GM08714 (cell line): ENCODE results near the gene LIME1.

ENCODE experiments used
- H3K4me3 ChIP-seq: fragments of 200-500 bp; sonication (Bioruptor generic); 2 replicates; pipeline ENCODE4 v1.5.1; 2014; ENCODE audit warnings: mild to moderate bottlenecking, low read length, inconsistent platforms
- ZNF274 ChIP-seq: IDR thresholded peaks from 2 replicates; pipeline ENCODE4 v1.6.1; 2012; ENCODE audit warnings: mild to moderate bottlenecking, low read depth, low read length

Gene LIME1

DNA sequence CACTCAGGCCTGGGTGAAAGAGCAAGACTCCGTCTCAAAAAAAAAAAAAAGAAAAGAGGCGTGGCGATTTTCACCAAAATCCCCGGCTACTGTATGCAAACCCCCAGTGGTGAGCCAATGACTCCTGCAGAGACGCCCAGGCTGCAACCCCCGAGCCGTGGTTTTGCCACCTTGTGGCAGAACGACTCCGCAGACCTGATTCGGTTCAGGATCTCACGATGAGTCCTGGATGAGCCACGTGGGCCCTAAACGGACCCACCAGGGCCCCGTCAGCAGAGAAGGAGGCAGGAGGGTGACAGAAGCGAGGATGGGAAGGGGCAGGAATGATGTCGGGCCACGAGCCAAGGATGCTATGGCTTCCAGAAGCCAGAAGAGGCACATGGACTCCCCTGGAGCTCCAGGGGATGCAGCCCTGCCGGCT, 45.6 kb downstream of the LIME1 start:
- TF ChIP-seq ZNF274: no peak
- no peak overlapping the region for H3K4me3 ChIP-seq

DNA sequence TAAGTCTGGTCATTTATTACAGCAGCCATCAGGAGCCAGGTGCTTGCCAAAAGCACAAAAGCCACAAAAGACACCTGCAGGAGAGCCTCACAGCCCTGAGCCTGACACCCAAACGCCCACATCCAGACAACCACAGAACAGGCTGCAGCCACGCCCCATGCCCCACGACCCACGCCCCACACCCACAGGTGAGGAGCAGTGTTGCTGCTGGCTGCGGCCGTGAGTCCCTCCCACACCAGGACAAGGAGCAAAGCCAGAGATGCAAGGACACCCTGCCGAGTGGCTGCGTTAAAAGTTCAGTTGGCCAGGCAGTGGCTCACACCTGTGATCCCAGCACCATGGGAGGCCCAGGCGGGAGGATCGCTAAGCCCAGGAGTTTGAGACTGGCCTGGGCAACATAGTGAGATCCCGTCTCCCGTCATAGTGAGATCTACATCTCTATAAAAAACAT, 46.1 kb downstream of the LIME1 start:
- TF ChIP-seq ZNF274: no peak
- H3K4me3 ChIP-seq: no peak overlapping the region

DNA sequence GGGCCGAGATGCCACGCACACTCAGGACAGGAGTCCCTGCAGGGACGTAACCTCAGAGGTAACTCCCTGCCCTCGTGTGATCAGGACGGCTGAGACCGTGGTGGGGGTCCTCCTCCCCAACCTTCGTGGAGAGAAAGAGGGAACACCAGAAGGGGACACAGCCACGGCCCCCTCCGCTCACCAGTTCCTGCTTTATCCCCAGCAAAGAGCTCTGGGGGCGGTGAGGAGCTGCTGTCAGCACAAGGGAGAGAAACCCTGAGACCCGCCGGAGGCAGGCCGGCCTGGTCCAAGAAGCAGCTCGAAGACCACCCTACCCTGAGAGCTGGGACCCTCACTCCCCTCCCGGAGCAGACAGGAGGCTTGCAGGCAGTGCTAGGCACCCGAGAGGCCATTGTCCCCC, 47.5 kb downstream of the LIME1 start:
- no peak overlapping the region for H3K4me3 ChIP-seq
- TF ChIP-seq ZNF274: no peak

GRCh38 chr20:63785691-63786131, 49.2 kb downstream of the LIME1 start:
- no peak overlapping the region for H3K4me3 ChIP-seq
- no peak for TF ChIP-seq ZNF274

- H3K4me3 ChIP-seq: no peak overlapping the region
- TF ChIP-seq ZNF274: no peak
These were observed 50.8 kb downstream of the LIME1 start for GRCh38 chr20:63787302-63787701.

DNA sequence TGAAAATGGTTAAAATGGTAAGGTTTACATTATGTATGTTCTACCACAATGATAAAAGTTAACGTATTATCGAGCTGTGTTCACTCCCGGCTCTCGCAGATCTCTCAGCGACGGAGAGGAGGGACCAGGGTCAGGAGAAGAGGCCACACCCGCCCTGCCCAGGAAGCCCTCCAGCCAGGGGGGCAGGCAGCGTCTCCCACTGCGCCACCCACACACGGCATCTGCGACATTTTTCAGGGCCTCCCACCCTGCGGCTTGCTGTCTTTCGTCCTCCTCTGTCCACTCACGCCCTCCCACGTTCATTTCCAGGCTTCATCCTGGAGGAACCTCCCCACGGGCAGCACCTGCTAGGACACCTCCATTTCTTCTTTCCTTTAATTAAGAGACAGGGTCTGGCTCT, 51.3 kb downstream of the LIME1 start:
- TF ChIP-seq ZNF274: no peak
- no peak overlapping the region for H3K4me3 ChIP-seq
